WTC11 (cell line): ENCODE results near the gene GYS2. TPM values are rescaled to one million over a fixed set of nuclear protein-coding genes. Genes with fewer than 3 reads are reported as not detected.

ENCODE experiments used
- ATAC-seq: fragments of 200-7000 bp; cut with Tn5 transposase; 2 replicates; pipeline ENCODE4 v1.10.0; 2021; ENCODE audit warnings: mild to moderate bottlenecking, moderate library complexity
- CTCF ChIA-PET: fragments of 300-600 bp; sonication (Branson Sonifier 250); formaldehyde crosslinking; loops from one replicate; lab custom pipeline; 2021; ENCODE audit warnings: antibody characterized with exemption; lab: Charles Lee
- POLR2A ChIA-PET: fragments of 350-600 bp; sonication (Branson Sonifier 250); formaldehyde crosslinking; loops from one replicate; lab custom pipeline; 2021; ENCODE audit warnings: antibody characterized with exemption; lab: Charles Lee
- DNase-seq: peaks from one replicate; pipeline ENCODE4 v3.0.0; 2021; ENCODE audit warnings: low spot score
- H3K27ac Mint-ChIP-seq: 2 replicates; pipeline ENCODE4 v1.8.0; 2021; ENCODE audit warnings: mixed read lengths
- H3K27me3 Mint-ChIP-seq: 2 replicates; pipeline ENCODE4 v1.8.0; 2021; ENCODE audit warnings: low read depth, mild to moderate bottlenecking, moderate library complexity, mixed read lengths
- H3K36me3 Mint-ChIP-seq: 2 replicates; pipeline ENCODE4 v1.8.0; 2021; ENCODE audit warnings: mixed read lengths
- H3K4me1 Mint-ChIP-seq: 2 replicates; pipeline ENCODE4 v1.8.0; 2022; ENCODE audit warnings: mixed read lengths
- H3K4me3 Mint-ChIP-seq: 2 replicates; pipeline ENCODE4 v1.8.0; 2021; ENCODE audit warnings: mild to moderate bottlenecking, moderate library complexity, mixed read lengths
- H3K9me3 Mint-ChIP-seq: 2 replicates; pipeline ENCODE4 v1.8.0; 2021; ENCODE audit warnings: mixed read lengths
- ATF1 ChIP-seq: sonication (generic); formaldehyde crosslinking; IDR thresholded peaks from 2 replicates; pipeline ENCODE4 v1.8.1; 2023; ENCODE audit warnings: mild to moderate bottlenecking, moderate library complexity, missing genetic modification reagents
- CBFB ChIP-seq: sonication (generic); formaldehyde crosslinking; IDR thresholded peaks from 2 replicates; pipeline ENCODE4 v1.8.1; 2022; ENCODE audit warnings: mild to moderate bottlenecking, low read depth, missing genetic modification reagents
- EMX1 ChIP-seq: fragments of 250-450 bp; sonication (Bioruptor Pico); IDR thresholded peaks from 2 replicates; pipeline ENCODE4 v1.8.0; 2021; ENCODE audit warnings: mild to moderate bottlenecking
- ESRRA ChIP-seq: sonication (generic); formaldehyde crosslinking; IDR thresholded peaks from 2 replicates; pipeline ENCODE4 v1.8.1; 2022; ENCODE audit warnings: mild to moderate bottlenecking, missing genetic modification reagents, borderline replicate concordance
- GABPB1 ChIP-seq: sonication (generic); formaldehyde crosslinking; IDR thresholded peaks from 2 replicates; pipeline ENCODE4 v1.8.1; 2023; ENCODE audit warnings: mild to moderate bottlenecking, missing genetic modification reagents
- HMGA2 ChIP-seq: fragments of 250-450 bp; sonication (Bioruptor Pico); IDR thresholded peaks from 2 replicates; pipeline ENCODE4 v1.4.0; 2021; ENCODE audit warnings: mild to moderate bottlenecking, moderate library complexity
- IRF1 ChIP-seq: sonication (generic); formaldehyde crosslinking; IDR thresholded peaks from 2 replicates; pipeline ENCODE4 v1.8.0; 2023; ENCODE audit warnings: missing genetic modification reagents
- KAT7 ChIP-seq: sonication (generic); formaldehyde crosslinking; IDR thresholded peaks from 2 replicates; pipeline ENCODE4 v1.8.1; 2023; ENCODE audit warnings: missing genetic modification reagents, mild to moderate bottlenecking, borderline replicate concordance
- MLX ChIP-seq: sonication (generic); formaldehyde crosslinking; IDR thresholded peaks from 2 replicates; pipeline ENCODE4 v1.8.1; 2023; ENCODE audit warnings: mild to moderate bottlenecking, missing genetic modification reagents, moderate library complexity
- MYBL2 ChIP-seq: sonication (generic); formaldehyde crosslinking; IDR thresholded peaks from 2 replicates; pipeline ENCODE4 v1.8.1; 2023; ENCODE audit warnings: mild to moderate bottlenecking, moderate library complexity, missing genetic modification reagents
- OVOL2 ChIP-seq: fragments of 250-450 bp; sonication (Bioruptor Pico); IDR thresholded peaks from 2 replicates; pipeline ENCODE4 v1.9.0; 2021; ENCODE audit warnings: mild to moderate bottlenecking, borderline replicate concordance
- SMAD4 ChIP-seq: sonication (generic); formaldehyde crosslinking; IDR thresholded peaks from 2 replicates; pipeline ENCODE4 v1.8.0; 2022; ENCODE audit warnings: mild to moderate bottlenecking, missing genetic modification reagents
- SOX15 ChIP-seq: fragments of 250-450 bp; sonication (Bioruptor Pico); IDR thresholded peaks from 2 replicates; pipeline ENCODE4 v1.9.0; 2021; ENCODE audit warnings: mild to moderate bottlenecking
- TCF7 ChIP-seq: sonication (generic); formaldehyde crosslinking; IDR thresholded peaks from 2 replicates; pipeline ENCODE4 v1.8.0; 2022; ENCODE audit warnings: mild to moderate bottlenecking, low read depth, missing genetic modification reagents, moderate library complexity
- TEAD1 ChIP-seq: sonication (generic); formaldehyde crosslinking; IDR thresholded peaks from 2 replicates; pipeline ENCODE4 v1.8.0; 2022; ENCODE audit warnings: mild to moderate bottlenecking, missing genetic modification reagents
- TEAD4 ChIP-seq: sonication (generic); formaldehyde crosslinking; IDR thresholded peaks from 2 replicates; pipeline ENCODE4 v1.8.0; 2022; ENCODE audit warnings: mild to moderate bottlenecking, missing genetic modification reagents
- ZBTB21 ChIP-seq: sonication (generic); formaldehyde crosslinking; IDR thresholded peaks from 2 replicates; pipeline ENCODE4 v1.8.1; 2023; ENCODE audit warnings: mild to moderate bottlenecking, missing genetic modification reagents, borderline replicate concordance
- ZBTB43 ChIP-seq: sonication (generic); formaldehyde crosslinking; IDR thresholded peaks from 2 replicates; pipeline ENCODE4 v1.8.1; 2023; ENCODE audit warnings: mild to moderate bottlenecking, missing genetic modification reagents
- ZNF263 ChIP-seq: sonication (generic); formaldehyde crosslinking; IDR thresholded peaks from 2 replicates; pipeline ENCODE4 v1.8.1; 2022; ENCODE audit warnings: low read depth, mild to moderate bottlenecking, moderate library complexity, missing genetic modification reagents
- ZNF317 ChIP-seq: sonication (generic); formaldehyde crosslinking; IDR thresholded peaks from 2 replicates; pipeline ENCODE4 v1.8.1; 2023; ENCODE audit warnings: low read depth, mild to moderate bottlenecking, moderate library complexity, missing genetic modification reagents, borderline replicate concordance
- ZNF416 ChIP-seq: fragments of 250-450 bp; sonication (Bioruptor Pico); IDR thresholded peaks from 2 replicates; pipeline ENCODE4 v1.9.0; 2021; ENCODE audit warnings: mild to moderate bottlenecking, inconsistent platforms
- ZNF423 ChIP-seq: fragments of 250-450 bp; sonication (Bioruptor Pico); IDR thresholded peaks from 2 replicates; pipeline ENCODE4 v2.1.2; 2022; ENCODE audit warnings: mild to moderate bottlenecking, moderate library complexity
- total RNA-seq: library from RNA; stranded (reverse); gene quantifications from 3 replicates; pipeline ENCODE4 v1.2.3, GENCODE V29; 2021
- TF ChIP-seq, protein P1 (sequence below): sonication (generic); formaldehyde crosslinking; IDR thresholded peaks from 2 replicates; pipeline ENCODE4 v1.8.1; 2023; ENCODE audit warnings: mild to moderate bottlenecking, missing genetic modification reagents, moderate library complexity
- TF ChIP-seq, protein P2 (sequence below): sonication (generic); formaldehyde crosslinking; IDR thresholded peaks from 2 replicates; pipeline ENCODE4 v1.8.0; 2022; ENCODE audit warnings: mild to moderate bottlenecking, missing genetic modification reagents

The GYS2 gene
- total RNA-seq, 1 experiment from 2014 or later: not detected

DNA sequence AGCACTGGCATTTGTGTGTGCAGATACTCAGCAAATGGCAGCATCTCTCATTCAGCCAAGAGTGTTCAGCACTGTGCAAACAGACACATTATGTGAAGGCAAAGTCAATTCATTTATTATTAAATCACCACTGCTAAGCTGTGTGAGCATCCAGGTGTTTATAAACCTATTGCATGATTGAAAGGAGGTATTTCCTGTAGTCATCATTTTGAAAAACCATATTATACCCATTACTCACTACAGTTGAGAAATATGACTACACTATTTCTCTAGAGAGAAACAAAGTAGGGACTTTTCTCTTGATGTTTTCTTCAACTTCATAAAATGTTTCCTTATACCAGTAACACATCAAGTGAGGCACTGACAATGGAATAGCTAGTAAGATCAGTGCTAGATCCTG, 64.8 kb downstream of the GYS2 start (continued):
- TF ChIP-seq, protein P1, sequence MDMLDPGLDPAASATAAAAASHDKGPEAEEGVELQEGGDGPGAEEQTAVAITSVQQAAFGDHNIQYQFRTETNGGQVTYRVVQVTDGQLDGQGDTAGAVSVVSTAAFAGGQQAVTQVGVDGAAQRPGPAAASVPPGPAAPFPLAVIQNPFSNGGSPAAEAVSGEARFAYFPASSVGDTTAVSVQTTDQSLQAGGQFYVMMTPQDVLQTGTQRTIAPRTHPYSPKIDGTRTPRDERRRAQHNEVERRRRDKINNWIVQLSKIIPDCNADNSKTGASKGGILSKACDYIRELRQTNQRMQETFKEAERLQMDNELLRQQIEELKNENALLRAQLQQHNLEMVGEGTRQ (CRISPR knock-in tag): no peak
- TF ChIP-seq SOX15 (CRISPR knock-in tag): no peak
- TF ChIP-seq ATF1 (CRISPR knock-in tag): no peak

GRCh38 chr12:21538061-21538653, 66.5 kb downstream of the GYS2 start:
- POLR2A ChIA-PET: no interaction called here
- H3K4me3 Mint-ChIP-seq: no peak overlapping the region
- H3K4me1 Mint-ChIP-seq: no peaks in the 10 kb centered on the region
- H3K9me3 Mint-ChIP-seq: no peaks in the 10 kb centered on the region
- TF ChIP-seq OVOL2 (CRISPR knock-in tag) (no peak), KAT7 (no peak), ZBTB43 (CRISPR knock-in tag) (no peak), TCF7 (CRISPR knock-in tag) (no peak), TEAD1 (CRISPR knock-in tag) (no peak), IRF1 (CRISPR knock-in tag) (no peak)
- ATAC-seq: no peak
- no peaks in the 10 kb centered on the region for H3K36me3 Mint-ChIP-seq
- CTCF ChIA-PET: no interaction called here
- peaks cover 3% of the 10 kb centered on the region; the same call in 1 of the 2 replicates for H3K27me3 Mint-ChIP-seq
- no peak for DNase-seq
- H3K27ac Mint-ChIP-seq: no peak overlapping the region

- no peak for TF ChIP-seq TEAD4 (CRISPR knock-in tag)
- TF ChIP-seq ESRRA: no peak
- TF ChIP-seq SMAD4 (CRISPR knock-in tag): no peak
- no peak for TF ChIP-seq ZNF317 (CRISPR knock-in tag)
- TF ChIP-seq MYBL2 (CRISPR knock-in tag): no peak
- TF ChIP-seq CBFB (CRISPR knock-in tag): no peak
- TF ChIP-seq ZNF416 (CRISPR knock-in tag): no peak
- TF ChIP-seq EMX1 (CRISPR knock-in tag): no peak
- TF ChIP-seq HMGA2 (CRISPR knock-in tag): no peak
- TF ChIP-seq ZNF263 (CRISPR knock-in tag): no peak
- TF ChIP-seq, protein P1 (CRISPR knock-in tag): no peak
- TF ChIP-seq GABPB1 (CRISPR knock-in tag): no peak
- TF ChIP-seq ZBTB21 (CRISPR knock-in tag): no peak
- TF ChIP-seq MLX (CRISPR knock-in tag): no peak
- TF ChIP-seq, protein P2, sequence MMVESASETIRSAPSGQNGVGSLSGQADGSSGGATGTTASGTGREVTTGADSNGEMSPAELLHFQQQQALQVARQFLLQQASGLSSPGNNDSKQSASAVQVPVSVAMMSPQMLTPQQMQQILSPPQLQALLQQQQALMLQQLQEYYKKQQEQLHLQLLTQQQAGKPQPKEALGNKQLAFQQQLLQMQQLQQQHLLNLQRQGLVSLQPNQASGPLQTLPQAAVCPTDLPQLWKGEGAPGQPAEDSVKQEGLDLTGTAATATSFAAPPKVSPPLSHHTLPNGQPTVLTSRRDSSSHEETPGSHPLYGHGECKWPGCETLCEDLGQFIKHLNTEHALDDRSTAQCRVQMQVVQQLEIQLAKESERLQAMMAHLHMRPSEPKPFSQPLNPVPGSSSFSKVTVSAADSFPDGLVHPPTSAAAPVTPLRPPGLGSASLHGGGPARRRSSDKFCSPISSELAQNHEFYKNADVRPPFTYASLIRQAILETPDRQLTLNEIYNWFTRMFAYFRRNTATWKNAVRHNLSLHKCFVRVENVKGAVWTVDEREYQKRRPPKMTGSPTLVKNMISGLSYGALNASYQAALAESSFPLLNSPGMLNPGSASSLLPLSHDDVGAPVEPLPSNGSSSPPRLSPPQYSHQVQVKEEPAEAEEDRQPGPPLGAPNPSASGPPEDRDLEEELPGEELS (CRISPR knock-in tag): no peak
- no peak for TF ChIP-seq ZNF423 (CRISPR knock-in tag)
- TF ChIP-seq, all 79 proteins: peak for 0
- Mint-ChIP-seq H3K27ac (no peak overlapping the region), H3K4me3 (no peak overlapping the region), H3K36me3 (no peaks in the 10 kb centered on the region), H3K4me1 (peaks cover 12% of the 10 kb centered on the region), H3K27me3 (peaks cover 60% of the 10 kb centered on the region), H3K9me3 (no peaks in the 10 kb centered on the region)
- no peak for ATAC-seq
- ChIA-PET POLR2A (no interaction called here), CTCF (no interaction called here)
- DNase-seq: no peak
These were observed 75.2 kb downstream of the GYS2 start for GRCh38 chr12:21529456-21529855.
